CD4-positive, alpha-beta T cell (primary cell): Measurements from ENCODE around the gene SNX7. TPM values are rescaled to one million over a fixed set of nuclear protein-coding genes. Genes with fewer than 3 reads are reported as not detected.

Experiments used
- ATAC-seq: fragments of 200-7000 bp; cut with Tn5 transposase; one replicate; pipeline ENCODE4 v1.10.0; 2022; ENCODE audit warnings: mild to moderate bottlenecking; ENCODE audit not compliant: poor library complexity
- CTCF ChIA-PET: fragments of 350-600 bp; sonication (Branson Sonifier 250); formaldehyde crosslinking; loops from one replicate; lab custom pipeline; 2021; ENCODE audit warnings: antibody characterized with exemption, inconsistent platforms; lab: Charles Lee
- POLR2A ChIA-PET: fragments of 350-600 bp; sonication (Branson Sonifier 250); formaldehyde crosslinking; loops from one replicate; lab custom pipeline; 2021; ENCODE audit warnings: antibody characterized with exemption, inconsistent platforms; lab: Charles Lee
- DNase-seq, 14 experiments: peaks; one replicate each; pipeline ENCODE4 v3.0.0-alpha.2; 2013 to 2020; ENCODE audit warnings: mixed read lengths in 2 of 14
- H3K27ac ChIP-seq, 2 donors: one replicate each; pipeline versions ENCODE4 v1.5.1 to v1.7.0; 2013; ENCODE audit warnings: low read length in 2 of 2, low read depth in 1 of 2, mild to moderate bottlenecking in 1 of 2
- H3K27me3 ChIP-seq, 2 experiments: 1 replicate in 1 of 2; 2 replicates in 1 of 2; pipeline versions ENCODE4 v1.6.1 to v1.7.0; 2013; ENCODE audit warnings: low read length in 2 of 2, control low read depth in 1 of 2, mild to moderate bottlenecking in 1 of 2, moderate library complexity in 1 of 2; ENCODE audit not compliant: insufficient read depth in 2 of 2, control insufficient read depth in 1 of 2
- H3K36me3 ChIP-seq: one replicate; pipeline ENCODE4 v1.6.1; 2013; ENCODE audit warnings: low read length, control low read depth; ENCODE audit not compliant: insufficient read depth
- H3K4me1 ChIP-seq: one replicate; pipeline ENCODE4 v1.6.1; 2013; ENCODE audit warnings: low read length, control low read depth; ENCODE audit not compliant: insufficient read depth
- H3K4me3 ChIP-seq: one replicate; pipeline ENCODE4 v1.5.1; 2013; ENCODE audit warnings: mild to moderate bottlenecking, low read length, moderate library complexity
- H3K9me3 ChIP-seq, 2 experiments: 1 replicate in 1 of 2; 2 replicates in 1 of 2; pipeline versions ENCODE4 v1.6.1 to v1.7.0; 2013; ENCODE audit warnings: low read length in 2 of 2, mild to moderate bottlenecking in 2 of 2, control low read depth in 1 of 2, moderate library complexity in 1 of 2; ENCODE audit not compliant: control insufficient read depth in 1 of 2, insufficient read depth in 1 of 2
- H3K27ac Mint-ChIP-seq: one replicate; pipeline ENCODE4 v1.8.0; 2020; ENCODE audit warnings: mixed read lengths
- H3K27me3 Mint-ChIP-seq: one replicate; pipeline ENCODE4 v1.8.0; 2021; ENCODE audit warnings: mixed read lengths
- H3K36me3 Mint-ChIP-seq: one replicate; pipeline ENCODE4 v1.8.0; 2021; ENCODE audit warnings: low read depth, mixed read lengths
- H3K4me1 Mint-ChIP-seq: one replicate; pipeline ENCODE4 v1.8.0; 2021; ENCODE audit warnings: low read depth, mixed read lengths
- H3K4me3 Mint-ChIP-seq: one replicate; pipeline ENCODE4 v1.8.0; 2020; ENCODE audit warnings: mild to moderate bottlenecking, mixed read lengths
- H3K9me3 Mint-ChIP-seq: one replicate; pipeline ENCODE4 v1.8.0; 2020; ENCODE audit warnings: mixed read lengths
- intact Hi-C, 2 experiments: fragments of 100-400 bp; cut with DNase I in 1 of 2; cut with micrococcal nuclease in 1 of 2; formaldehyde crosslinking; loops; one replicate each; pipeline versions ENCODE4 v1.15.1 to v1.9.0; 2023 to 2025; cut with DNase I, micrococcal nuclease
- total RNA-seq, 174 experiments: library from RNA in 2 of 174; stranded (reverse) in 2 of 174; gene quantifications; one replicate each; pipeline ENCODE4 v1.2.3 and lab custom pipeline; 2021 to 2026
- TF ChIP-seq, protein P1 (sequence below): fragments of 200-600 bp; IDR thresholded peaks from one replicate; pipeline ENCODE4 v1.8.0; 2022; ENCODE audit warnings: antibody characterized with exemption, mild to moderate bottlenecking

Gene SNX7
- total RNA-seq, 2 experiments from 2014 or later = not detected

DNA sequence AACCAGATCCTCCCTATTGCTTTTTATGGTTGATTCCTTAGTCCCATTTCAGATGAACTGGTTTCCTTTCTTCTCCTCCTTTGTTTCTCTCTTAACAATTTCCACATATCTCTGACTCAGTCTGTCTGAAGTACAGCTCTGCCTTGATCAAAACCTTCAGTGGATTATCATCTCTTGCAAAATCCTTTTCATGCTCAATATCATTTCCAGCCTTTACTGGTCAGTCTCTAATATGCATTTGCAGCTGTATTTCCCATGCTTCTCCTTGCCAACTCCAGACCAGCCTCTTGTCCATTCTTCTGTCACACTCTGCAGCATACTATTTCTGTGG lies 72.2 kb downstream of the SNX7 start:
- Mint-ChIP-seq H3K36me3 (no peaks in the 10 kb centered on the region), H3K4me3 (no peak overlapping the region), H3K27me3 (peaks cover 25% of the 10 kb centered on the region), H3K9me3 (no peaks in the 10 kb centered on the region), H3K4me1 (no peaks in the 10 kb centered on the region), H3K27ac (no peak overlapping the region)
- Histone ChIP-seq H3K36me3 (no peaks in the 10 kb centered on the region), H3K9me3 (no peaks in the 10 kb centered on the region), H3K27me3 (no peaks in the 10 kb centered on the region), H3K27ac (no peak overlapping the region), H3K4me1 (no peaks in the 10 kb centered on the region), H3K4me3 (no peak overlapping the region)
- CTCF ChIA-PET = no interaction called here
- DNase-seq = no peak
- POLR2A ChIA-PET = no interaction called here
- intact Hi-C loops = no loop called here
- TF ChIP-seq, protein P1, sequence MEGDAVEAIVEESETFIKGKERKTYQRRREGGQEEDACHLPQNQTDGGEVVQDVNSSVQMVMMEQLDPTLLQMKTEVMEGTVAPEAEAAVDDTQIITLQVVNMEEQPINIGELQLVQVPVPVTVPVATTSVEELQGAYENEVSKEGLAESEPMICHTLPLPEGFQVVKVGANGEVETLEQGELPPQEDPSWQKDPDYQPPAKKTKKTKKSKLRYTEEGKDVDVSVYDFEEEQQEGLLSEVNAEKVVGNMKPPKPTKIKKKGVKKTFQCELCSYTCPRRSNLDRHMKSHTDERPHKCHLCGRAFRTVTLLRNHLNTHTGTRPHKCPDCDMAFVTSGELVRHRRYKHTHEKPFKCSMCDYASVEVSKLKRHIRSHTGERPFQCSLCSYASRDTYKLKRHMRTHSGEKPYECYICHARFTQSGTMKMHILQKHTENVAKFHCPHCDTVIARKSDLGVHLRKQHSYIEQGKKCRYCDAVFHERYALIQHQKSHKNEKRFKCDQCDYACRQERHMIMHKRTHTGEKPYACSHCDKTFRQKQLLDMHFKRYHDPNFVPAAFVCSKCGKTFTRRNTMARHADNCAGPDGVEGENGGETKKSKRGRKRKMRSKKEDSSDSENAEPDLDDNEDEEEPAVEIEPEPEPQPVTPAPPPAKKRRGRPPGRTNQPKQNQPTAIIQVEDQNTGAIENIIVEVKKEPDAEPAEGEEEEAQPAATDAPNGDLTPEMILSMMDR = no peak
- ATAC-seq = no peak

DNA sequence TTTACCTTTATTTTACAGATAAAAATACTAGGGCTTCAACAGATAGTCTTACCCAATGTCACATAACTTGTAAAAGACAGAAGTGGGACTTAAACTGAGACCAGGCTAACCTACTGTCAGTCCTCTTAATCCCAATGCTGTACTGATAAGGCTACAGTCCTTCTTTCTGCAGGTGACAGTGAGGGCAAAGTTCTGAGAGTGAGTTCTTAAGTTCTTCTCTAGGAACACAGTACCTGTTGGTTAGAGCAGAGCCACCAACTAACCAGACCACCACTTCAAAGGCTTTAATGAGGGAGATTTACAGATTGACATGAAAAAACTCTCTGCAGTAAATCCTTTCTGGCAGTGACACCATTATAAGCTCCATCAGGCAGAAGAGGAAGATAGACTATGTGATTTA lies 74.2 kb downstream of the SNX7 start:
- H3K4me3 ChIP-seq = no peak overlapping the region
- Mint-ChIP-seq H3K36me3 (no peaks in the 10 kb centered on the region), H3K27me3 (peaks cover 26% of the 10 kb centered on the region), H3K9me3 (no peaks in the 10 kb centered on the region), H3K27ac (no peak overlapping the region), H3K4me3 (no peak overlapping the region), H3K4me1 (no peaks in the 10 kb centered on the region)
- no peak for DNase-seq
- no peaks in the 10 kb centered on the region for H3K9me3 ChIP-seq
- no peak for ATAC-seq
- ChIA-PET POLR2A (no interaction called here), CTCF (no interaction called here)
- TF ChIP-seq, protein P1 = no peak
- no peak overlapping the region for H3K27ac ChIP-seq
- no peaks in the 10 kb centered on the region for H3K4me1 ChIP-seq
- H3K27me3 ChIP-seq = no peaks in the 10 kb centered on the region
- intact Hi-C loops = no loop called here
- H3K36me3 ChIP-seq = no peaks in the 10 kb centered on the region

DNA sequence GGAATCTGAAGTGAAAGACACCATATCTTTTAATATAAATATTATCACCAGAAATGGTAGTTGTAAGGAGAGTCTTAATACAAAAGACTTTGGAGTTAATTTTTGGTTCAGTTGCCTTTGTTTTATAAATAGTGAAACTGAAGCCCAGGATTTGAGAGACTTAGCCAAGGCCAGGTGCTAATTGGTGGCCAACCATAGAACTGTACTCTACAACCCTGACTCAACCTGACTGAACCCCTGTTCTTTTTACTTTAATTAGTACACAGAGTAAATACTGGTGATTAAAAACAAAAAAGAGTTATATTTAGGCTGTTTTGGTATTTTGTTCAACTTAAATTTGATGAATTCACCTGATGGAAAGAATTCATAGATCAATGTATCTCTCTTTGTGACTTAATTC lies 76.3 kb downstream of the SNX7 start:
- Histone ChIP-seq H3K36me3 (no peaks in the 10 kb centered on the region), H3K27ac (no peak overlapping the region), H3K4me1 (no peaks in the 10 kb centered on the region), H3K4me3 (no peak overlapping the region), H3K9me3 (no peaks in the 10 kb centered on the region), H3K27me3 (no peaks in the 10 kb centered on the region)
- ChIA-PET POLR2A (no interaction called here), CTCF (no interaction called here)
- TF ChIP-seq, protein P1 = no peak
- H3K27me3 Mint-ChIP-seq = peaks cover 36% of the 10 kb centered on the region
- intact Hi-C loops = no loop called here
- ATAC-seq (no peak), DNase-seq (no peak)
- H3K27ac Mint-ChIP-seq = no peak overlapping the region
- H3K4me3 Mint-ChIP-seq = no peak overlapping the region
- no peaks in the 10 kb centered on the region for H3K9me3 Mint-ChIP-seq
- no peaks in the 10 kb centered on the region for H3K4me1 Mint-ChIP-seq
- H3K36me3 Mint-ChIP-seq = no peaks in the 10 kb centered on the region
